HL-60/S4 (cell line): ENCODE data around the gene MYL3.
"Not testable (repeated sequence)": the region's sequence is repeated elsewhere in the genome, so short reads cannot be mapped to it uniquely, and the experiment has no call there.

ENCODE experiments used
- in situ Hi-C: fragments of 300-500 bp; cut with MboI; formaldehyde crosslinking; loops from 2 replicates; pipeline ENCODE4 v1.14.3; 2022; ENCODE audit warnings: low sequenced_read_pairs

MYL3 gene

GRCh38 chr3:46838301-46838700, 24.9 kb downstream of the MYL3 start:
- in situ Hi-C loops: no loop called here

- in situ Hi-C loops: no loop called here
These were observed 27.8 kb downstream of the MYL3 start for GRCh38 chr3:46835491-46835890.

GRCh38 chr3:46835054-46835453, 28.2 kb downstream of the MYL3 start:
- in situ Hi-C loops: no loop called here

GRCh38 chr3:46833346-46834300, 29.6 kb downstream of the MYL3 start:
- in situ Hi-C loops: no loop called here

GRCh38 chr3:46831841-46832240, 31.4 kb downstream of the MYL3 start:
- in situ Hi-C loops: no loop called here

GRCh38 chr3:46831316-46831715, 31.9 kb downstream of the MYL3 start:
- in situ Hi-C loops: no loop called here

- in situ Hi-C loops: no loop called here
These were observed 32.4 kb downstream of the MYL3 start for GRCh38 chr3:46830801-46831200.

GRCh38 chr3:46829699-46830208, 33.5 kb downstream of the MYL3 start:
- in situ Hi-C loops: no loop called here

- in situ Hi-C loops: no loop called here
These were observed 37.8 kb downstream of the MYL3 start for GRCh38 chr3:46825450-46825849.

- in situ Hi-C loops: no loop called here
These were observed 38.9 kb downstream of the MYL3 start for GRCh38 chr3:46824211-46824970.

- in situ Hi-C loops: not testable (repeated sequence)
These were observed 39.9 kb downstream of the MYL3 start for GRCh38 chr3:46823314-46823713.

- in situ Hi-C loops: no loop called here
These were observed 41.7 kb downstream of the MYL3 start for GRCh38 chr3:46821553-46821952.

- in situ Hi-C loops: no loop called here
These were observed 42.4 kb downstream of the MYL3 start for GRCh38 chr3:46820852-46821251.

- in situ Hi-C loops: no loop called here
These were observed 50.9 kb downstream of the MYL3 start for GRCh38 chr3:46812237-46812791.

- in situ Hi-C loops: no loop called here
These were observed 51.5 kb downstream of the MYL3 start for GRCh38 chr3:46811615-46812236.

GRCh38 chr3:46808766-46809165, 54.5 kb downstream of the MYL3 start:
- in situ Hi-C loops: not testable (repeated sequence)
